Activated CD4-positive, alpha-beta T cell treated with anti-CD3 and anti-CD28 coated beads, Interleukin-2, amount 10 ng/mL, durations not matched to agents 24 days and 14 days (primary cell): Measurements from ENCODE around the gene FARP2. TPM values are rescaled to one million over a fixed set of nuclear protein-coding genes. Genes with fewer than 3 reads are reported as not detected.
"Not testable (repeated sequence)": the region's sequence is repeated elsewhere in the genome, so short reads cannot be mapped to it uniquely, and the experiment has no call there.

Experiments used
- DNase-seq: peaks from one replicate; pipeline ENCODE4 v3.0.0; 2022
- H3K27ac Mint-ChIP-seq: one replicate; pipeline ENCODE4 v1.8.0; 2022; ENCODE audit warnings: mild to moderate bottlenecking, mixed read lengths
- H3K27me3 Mint-ChIP-seq: one replicate; pipeline ENCODE4 v1.8.0; 2022; ENCODE audit warnings: mixed read lengths
- H3K36me3 Mint-ChIP-seq: one replicate; pipeline ENCODE4 v1.8.0; 2022; ENCODE audit warnings: low read depth, mild to moderate bottlenecking, mixed read lengths
- H3K4me1 Mint-ChIP-seq: one replicate; pipeline ENCODE4 v1.8.0; 2021; ENCODE audit warnings: mixed read lengths
- H3K4me3 Mint-ChIP-seq: one replicate; pipeline ENCODE4 v1.8.0; 2022; ENCODE audit warnings: mild to moderate bottlenecking, moderate library complexity, mixed read lengths
- H3K9me3 Mint-ChIP-seq: one replicate; pipeline ENCODE4 v1.8.0; 2021; ENCODE audit warnings: mixed read lengths
- intact Hi-C: fragments of 100-400 bp; cut with micrococcal nuclease; formaldehyde crosslinking; loops from one replicate; pipeline ENCODE4 v1.15.1; 2023
- total RNA-seq: library from RNA; stranded (reverse); gene quantifications from 2 replicates; pipeline ENCODE4 v1.2.3, GENCODE V29; 2022

The FARP2 gene
- total RNA-seq, 1 donor from 2014 or later: 36.5 TPM

DNA sequence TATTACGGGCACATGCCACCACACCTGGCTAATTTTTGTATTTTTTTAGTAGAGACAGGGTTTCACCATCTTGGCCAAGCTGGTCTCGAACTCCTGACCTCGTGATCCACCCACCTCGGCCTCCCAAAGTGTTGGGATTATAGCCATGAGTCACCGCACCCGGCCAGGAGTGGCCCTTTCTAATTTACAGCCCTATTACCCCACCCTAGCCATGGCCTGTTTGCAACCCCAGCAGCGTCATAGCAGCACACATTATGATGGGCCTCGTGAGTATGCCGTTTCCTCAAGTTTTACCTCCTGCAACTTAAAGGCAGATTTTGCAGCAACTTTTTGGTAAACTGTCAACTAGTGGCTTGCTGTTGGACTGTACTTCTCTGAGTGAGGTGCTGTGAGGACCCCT is 97.8 kb downstream of the FARP2 start:
- peaks cover 21% of the 10 kb centered on the region for H3K27me3 Mint-ChIP-seq
- intact Hi-C loops, DNase-seq, H3K36me3 Mint-ChIP-seq, H3K4me1 Mint-ChIP-seq, H3K27ac Mint-ChIP-seq, H3K9me3 Mint-ChIP-seq, H3K4me3 Mint-ChIP-seq: not testable (repeated sequence)

DNA sequence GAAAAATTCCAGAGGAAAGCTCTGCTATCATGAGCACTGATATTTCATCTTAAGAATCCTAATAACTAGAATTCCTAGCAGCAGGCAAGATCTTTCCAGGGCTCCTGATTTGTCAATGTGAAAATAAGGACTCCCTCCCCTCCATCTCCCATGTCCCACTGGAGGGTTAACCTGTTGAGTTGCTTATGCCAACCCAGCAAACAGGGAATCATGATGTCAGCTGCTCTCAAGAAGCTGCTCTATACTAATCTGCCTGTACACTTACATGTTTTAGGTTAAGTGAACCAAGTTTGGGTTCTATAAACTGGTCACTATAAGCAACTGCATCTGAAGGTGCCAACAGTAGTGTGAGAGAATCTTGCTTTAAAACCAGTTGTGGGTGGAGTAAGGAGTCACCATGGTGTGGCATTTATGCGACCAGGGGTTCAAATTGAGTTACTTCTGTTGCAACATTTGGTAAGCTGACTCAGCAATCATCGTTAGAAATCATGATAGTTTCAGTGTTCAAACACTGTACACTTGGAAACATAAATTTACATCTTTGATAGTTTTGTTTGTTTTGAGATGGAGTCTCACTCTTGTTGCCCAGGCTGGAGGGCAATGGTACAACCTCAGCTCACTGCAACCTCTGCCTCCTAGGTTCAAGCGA is 98.9 kb downstream of the FARP2 start:
- Mint-ChIP-seq H3K4me1 (no peaks in the 10 kb centered on the region), H3K36me3 (no peaks in the 10 kb centered on the region), H3K27ac (no peak overlapping the region), H3K4me3 (no peak overlapping the region), H3K27me3 (peaks cover 17% of the 10 kb centered on the region), H3K9me3 (no peaks in the 10 kb centered on the region)
- intact Hi-C loops: no loop called here
- DNase-seq: no peak

DNA sequence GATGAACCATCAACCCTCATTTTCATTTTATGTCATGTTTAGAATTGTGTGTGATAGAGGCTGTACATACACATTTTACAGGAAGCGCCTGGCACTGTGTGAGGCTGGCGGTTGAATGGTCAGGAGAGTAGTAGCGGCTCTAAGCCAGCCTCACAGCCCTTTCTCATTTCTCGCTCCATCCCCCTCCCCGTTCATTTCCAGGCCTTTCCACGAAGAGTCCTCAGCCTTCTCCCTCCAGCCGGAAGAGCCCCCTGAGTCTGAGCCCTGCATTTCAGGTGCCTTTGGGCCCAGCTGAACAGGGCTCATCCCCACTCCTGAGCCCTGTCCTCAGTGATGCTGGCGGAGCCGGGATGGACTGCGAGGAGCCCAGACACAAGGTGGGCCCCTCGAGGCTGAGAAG is 100.5 kb downstream of the FARP2 start:
- Mint-ChIP-seq H3K27me3 (peaks cover 13% of the 10 kb centered on the region), H3K36me3 (no peaks in the 10 kb centered on the region), H3K9me3 (no peaks in the 10 kb centered on the region), H3K4me3 (no peak overlapping the region), H3K27ac (no peak overlapping the region), H3K4me1 (no peaks in the 10 kb centered on the region)
- intact Hi-C loops: no loop called here
- DNase-seq: no peak

DNA sequence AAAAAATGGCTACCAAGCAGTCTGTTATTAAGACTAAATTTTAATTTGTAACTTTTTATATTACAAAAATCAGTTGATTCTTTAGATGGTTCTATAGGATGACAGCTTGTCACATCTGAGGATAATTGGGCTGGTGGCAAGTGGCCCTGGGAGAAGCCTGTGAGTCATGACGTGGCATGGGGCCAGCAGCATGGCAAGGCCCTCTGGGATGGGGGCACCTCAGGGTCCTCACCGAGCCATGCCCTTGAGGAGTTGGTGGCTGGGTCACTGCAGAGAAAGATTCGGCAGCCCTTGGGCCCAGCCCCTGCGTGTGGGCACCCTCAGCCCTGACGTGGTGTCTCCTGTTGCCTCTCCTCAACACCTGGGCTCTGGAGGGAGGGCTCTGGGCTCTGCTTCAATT is 102.6 kb downstream of the FARP2 start:
- intact Hi-C loops: no loop called here
- Mint-ChIP-seq H3K4me3 (no peak overlapping the region), H3K27ac (no peak overlapping the region), H3K27me3 (peaks cover 10% of the 10 kb centered on the region), H3K9me3 (no peaks in the 10 kb centered on the region), H3K4me1 (no peaks in the 10 kb centered on the region), H3K36me3 (no peaks in the 10 kb centered on the region)
- no peak for DNase-seq

DNA sequence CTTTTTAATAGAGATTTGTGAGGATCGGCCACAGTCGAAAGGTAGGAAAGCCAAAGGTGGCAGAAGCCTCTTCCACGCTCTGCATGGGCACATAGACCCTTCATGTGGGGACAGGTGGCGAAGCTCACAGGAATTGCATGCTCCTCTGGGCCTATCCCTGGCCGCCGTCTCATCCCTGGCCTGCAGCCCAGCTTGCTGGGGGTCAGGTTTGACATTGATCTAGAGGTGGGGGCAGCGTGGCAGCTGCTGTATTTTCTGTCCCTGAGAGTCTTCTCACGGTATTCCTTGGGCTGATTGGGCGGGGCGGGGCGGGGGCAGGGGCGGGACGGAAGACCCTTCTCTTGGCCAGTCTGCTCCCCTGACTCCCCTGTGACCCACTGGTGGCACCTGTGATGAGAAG is 103.4 kb downstream of the FARP2 start:
- no peak overlapping the region for H3K27ac Mint-ChIP-seq
- intact Hi-C loops: no loop called here
- H3K27me3 Mint-ChIP-seq: peaks cover 8% of the 10 kb centered on the region
- no peaks in the 10 kb centered on the region for H3K4me1 Mint-ChIP-seq
- DNase-seq: no peak
- H3K9me3 Mint-ChIP-seq: no peaks in the 10 kb centered on the region
- no peaks in the 10 kb centered on the region for H3K36me3 Mint-ChIP-seq
- H3K4me3 Mint-ChIP-seq: no peak overlapping the region

DNA sequence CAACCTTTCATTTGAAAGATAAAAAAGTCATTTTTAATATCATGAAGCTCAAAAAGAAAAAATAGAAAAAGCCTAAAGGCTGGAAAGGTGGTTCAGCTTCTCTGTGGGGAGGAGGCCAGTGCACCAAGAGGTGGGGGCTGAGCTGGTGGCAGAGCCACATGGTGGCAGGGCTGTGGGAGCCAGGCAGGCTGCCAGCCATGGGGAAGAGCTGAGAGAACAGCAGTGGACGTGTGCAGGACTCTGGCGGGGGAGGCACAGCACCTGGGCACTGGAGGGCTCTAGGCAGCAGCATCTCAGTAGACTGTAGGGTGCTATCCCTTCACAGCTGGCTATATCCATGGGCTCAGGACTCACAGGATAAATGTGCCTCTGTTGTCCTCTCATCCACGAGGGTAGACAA is 104.5 kb downstream of the FARP2 start:
- no peaks in the 10 kb centered on the region for H3K4me1 Mint-ChIP-seq
- peaks cover 13% of the 10 kb centered on the region for H3K27me3 Mint-ChIP-seq
- no peaks in the 10 kb centered on the region for H3K9me3 Mint-ChIP-seq
- H3K4me3 Mint-ChIP-seq: no peak overlapping the region
- no peak overlapping the region for H3K27ac Mint-ChIP-seq
- intact Hi-C loops: no loop called here
- no peak for DNase-seq
- H3K36me3 Mint-ChIP-seq: no peaks in the 10 kb centered on the region

DNA sequence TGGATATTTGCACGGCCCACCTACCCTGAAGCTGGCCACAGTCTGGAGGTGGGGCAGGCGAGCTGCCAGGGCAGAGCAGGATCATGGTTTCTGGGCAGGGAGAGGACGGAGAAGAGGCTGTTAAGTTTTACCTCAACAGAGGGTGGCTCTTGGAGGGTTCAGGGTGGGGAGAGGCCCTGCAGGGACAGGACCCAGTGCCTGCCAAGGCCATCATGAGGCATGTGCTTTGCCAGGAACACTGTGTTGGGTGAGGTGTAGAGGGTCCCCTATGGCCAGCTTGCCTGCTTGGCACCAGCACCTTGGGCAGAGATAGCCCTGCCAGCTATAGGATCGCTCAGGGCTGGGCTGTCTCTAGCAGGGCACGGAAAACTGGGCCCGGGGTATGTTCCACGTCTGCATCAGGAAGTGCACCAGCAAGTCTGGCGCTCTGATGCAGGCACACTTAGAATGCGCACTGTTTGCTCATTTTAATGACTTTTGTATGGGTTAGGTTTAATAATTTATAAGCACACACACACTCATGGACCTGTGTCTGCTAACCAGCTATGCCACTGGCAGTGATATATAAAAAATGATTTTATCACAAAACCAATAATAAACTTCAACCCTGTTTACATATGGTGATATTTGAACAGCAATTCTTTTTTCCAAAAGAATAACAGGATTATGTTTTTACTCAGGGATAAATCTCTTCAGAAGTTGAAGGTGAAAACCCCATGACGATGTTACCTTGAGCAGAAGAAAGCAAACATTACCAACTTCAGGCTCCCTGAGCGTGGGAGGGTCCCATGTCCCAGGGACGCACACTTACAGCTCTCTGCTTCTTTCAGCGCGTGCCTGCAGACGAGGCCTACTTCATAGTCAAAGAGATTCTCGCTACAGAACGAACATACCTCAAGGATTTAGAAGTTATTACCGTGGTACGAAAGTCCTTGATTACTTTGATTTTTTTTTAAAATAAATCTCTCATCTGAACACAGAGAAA is 105.9 kb downstream of the FARP2 start:
- Mint-ChIP-seq H3K4me1 (no peaks in the 10 kb centered on the region), H3K9me3 (no peaks in the 10 kb centered on the region), H3K27ac (no peak overlapping the region), H3K27me3 (peaks cover 8% of the 10 kb centered on the region), H3K36me3 (no peaks in the 10 kb centered on the region), H3K4me3 (no peak overlapping the region)
- DNase-seq: no peak
- intact Hi-C loops: no loop called here

DNA sequence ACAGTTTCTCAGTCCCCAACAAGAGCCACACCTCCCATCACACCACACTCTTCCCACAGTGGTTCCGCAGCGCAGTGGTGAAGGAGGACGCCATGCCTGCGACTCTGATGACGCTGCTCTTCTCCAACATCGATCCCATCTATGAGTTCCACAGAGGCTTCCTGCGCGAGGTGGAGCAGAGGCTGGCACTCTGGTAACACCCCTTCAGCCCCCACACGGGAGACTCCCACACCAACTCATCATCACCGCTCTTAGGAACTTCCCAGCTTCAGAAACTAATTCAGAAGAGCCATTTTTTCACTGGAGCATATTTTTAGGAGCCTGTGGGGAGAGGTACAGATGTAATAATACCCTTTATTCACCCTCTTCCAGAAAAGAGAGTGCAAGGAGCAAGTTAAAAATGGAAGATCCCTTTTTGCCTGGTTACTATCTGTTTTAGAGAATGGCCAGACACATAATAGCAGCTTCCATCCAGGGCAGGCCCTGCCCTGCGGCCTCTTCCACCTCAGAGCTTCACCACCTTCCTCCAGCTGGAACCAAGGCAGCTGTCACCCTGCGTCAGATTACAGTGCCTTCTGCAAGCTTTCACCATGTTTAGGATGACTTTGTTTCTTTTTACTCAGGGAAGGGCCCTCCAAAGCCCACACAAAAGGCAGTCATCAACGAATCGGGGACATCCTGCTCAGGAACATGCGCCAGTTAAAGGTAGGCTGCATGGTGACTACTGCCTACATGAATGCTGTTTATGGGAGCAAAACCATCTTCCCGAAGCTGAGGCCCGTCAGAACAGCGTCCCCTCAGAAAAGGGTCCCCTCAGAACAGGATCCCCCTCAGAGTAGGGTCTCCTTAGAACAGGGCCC is 107.4 kb downstream of the FARP2 start:
- Mint-ChIP-seq H3K36me3 (no peaks in the 10 kb centered on the region), H3K27ac (no peak overlapping the region), H3K27me3 (peaks cover 6% of the 10 kb centered on the region), H3K9me3 (no peaks in the 10 kb centered on the region), H3K4me3 (no peak overlapping the region), H3K4me1 (no peaks in the 10 kb centered on the region)
- intact Hi-C loops: no loop called here
- DNase-seq: no peak

DNA sequence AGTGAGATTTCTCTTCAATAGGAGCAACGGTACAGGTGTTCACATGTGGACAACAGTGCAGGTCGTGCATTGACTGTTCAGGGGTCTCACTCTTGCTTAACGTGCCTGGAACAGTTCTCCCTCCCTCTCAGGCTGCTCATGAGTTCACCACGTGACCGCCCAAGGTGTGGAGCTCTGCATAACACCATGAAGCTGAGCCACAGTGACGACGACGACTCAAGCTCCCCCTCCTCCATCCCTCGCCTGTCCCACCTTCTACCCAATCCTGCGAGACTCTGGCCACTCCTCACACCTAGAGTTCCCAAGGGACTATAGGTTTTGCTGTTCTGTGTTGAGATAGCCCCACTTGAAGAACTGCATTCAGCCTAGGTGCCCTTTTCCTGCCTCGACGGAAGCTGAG is 109.5 kb downstream of the FARP2 start:
- DNase-seq: no peak
- no peak overlapping the region for H3K4me3 Mint-ChIP-seq
- H3K27me3 Mint-ChIP-seq: peaks cover 6% of the 10 kb centered on the region
- no peak overlapping the region for H3K27ac Mint-ChIP-seq
- peaks cover 1% of the 10 kb centered on the region for H3K4me1 Mint-ChIP-seq
- intact Hi-C loops: no loop called here
- no peaks in the 10 kb centered on the region for H3K9me3 Mint-ChIP-seq
- no peaks in the 10 kb centered on the region for H3K36me3 Mint-ChIP-seq

DNA sequence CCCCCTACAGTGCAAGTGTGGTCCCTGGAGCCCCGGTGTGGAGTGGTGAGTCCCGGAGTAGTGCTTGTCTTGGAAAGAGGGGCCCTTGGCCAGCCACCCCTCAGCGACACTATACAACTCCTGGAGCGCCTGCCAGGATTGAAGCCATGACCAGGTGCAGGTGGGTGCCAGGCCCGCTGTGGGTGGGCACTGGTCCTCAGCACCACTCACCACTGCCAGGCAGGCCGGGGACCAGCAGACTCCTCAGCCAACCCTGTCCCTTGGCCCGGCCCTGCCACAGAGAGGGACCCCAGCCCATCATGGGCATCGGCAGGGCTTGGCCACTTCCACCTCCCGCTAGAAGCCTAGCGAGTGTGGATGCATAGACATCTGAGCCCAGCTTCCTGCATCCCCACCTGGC is 110.1 kb downstream of the FARP2 start:
- intact Hi-C loops: no loop called here
- Mint-ChIP-seq H3K4me3 (no peak overlapping the region), H3K36me3 (no peaks in the 10 kb centered on the region), H3K9me3 (no peaks in the 10 kb centered on the region), H3K27ac (no peak overlapping the region), H3K27me3 (peaks cover 6% of the 10 kb centered on the region), H3K4me1 (peaks cover 1% of the 10 kb centered on the region)
- no peak for DNase-seq

DNA sequence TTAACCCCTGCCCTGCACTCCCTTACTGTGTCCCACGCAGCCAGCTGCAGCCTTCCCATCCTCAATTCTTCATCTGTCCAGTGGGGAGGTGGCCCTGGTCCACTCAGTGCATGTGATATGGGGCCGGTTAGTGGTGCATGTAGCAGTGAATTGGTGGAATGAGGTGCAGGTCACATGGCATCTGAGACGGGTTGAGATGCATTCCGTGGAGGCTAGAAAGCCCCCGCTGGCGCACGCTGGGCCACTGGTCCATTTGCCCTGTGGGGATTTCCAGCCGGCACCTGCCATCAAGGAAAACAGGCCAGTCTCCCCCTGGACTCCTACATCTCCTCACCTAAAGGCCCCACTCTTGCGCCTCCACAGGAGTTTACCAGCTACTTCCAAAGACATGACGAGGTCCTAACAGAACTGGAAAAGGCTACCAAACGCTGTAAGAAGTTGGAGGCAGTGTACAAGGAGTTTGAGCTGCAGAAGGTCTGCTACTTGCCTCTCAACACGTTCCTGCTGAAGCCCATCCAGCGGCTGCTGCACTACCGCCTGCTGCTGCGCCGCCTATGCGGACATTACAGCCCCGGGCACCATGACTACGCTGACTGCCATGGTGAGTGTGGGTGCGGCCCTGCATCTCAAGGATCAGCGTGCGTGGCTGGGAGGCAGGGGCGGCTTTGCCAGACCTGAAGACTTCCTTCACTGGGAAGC is 111.8 kb downstream of the FARP2 start:
- no peak overlapping the region for H3K4me3 Mint-ChIP-seq
- DNase-seq: no peak
- intact Hi-C loops: no loop called here
- H3K36me3 Mint-ChIP-seq: no peaks in the 10 kb centered on the region
- H3K4me1 Mint-ChIP-seq: peaks cover 1% of the 10 kb centered on the region
- H3K9me3 Mint-ChIP-seq: no peaks in the 10 kb centered on the region
- no peak overlapping the region for H3K27ac Mint-ChIP-seq
- peaks cover 13% of the 10 kb centered on the region for H3K27me3 Mint-ChIP-seq

DNA sequence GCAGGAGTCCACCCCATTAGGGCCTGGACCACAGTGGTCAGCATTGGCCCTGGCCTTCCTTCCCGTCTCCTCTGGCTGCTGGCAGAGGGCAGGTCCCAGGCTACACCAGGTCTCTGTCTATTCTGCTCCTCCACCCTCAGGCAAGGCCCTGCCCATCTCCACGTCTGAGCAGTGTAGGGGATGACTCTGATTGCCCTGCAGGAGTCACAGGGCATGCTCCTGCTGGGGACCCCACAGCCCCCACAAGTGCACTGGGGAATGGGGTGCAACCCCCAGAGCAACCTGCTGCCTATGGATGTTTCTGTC is 112.3 kb downstream of the FARP2 start:
- no peak overlapping the region for H3K4me3 Mint-ChIP-seq
- peaks cover 16% of the 10 kb centered on the region for H3K27me3 Mint-ChIP-seq
- H3K36me3 Mint-ChIP-seq: no peaks in the 10 kb centered on the region
- no peaks in the 10 kb centered on the region for H3K9me3 Mint-ChIP-seq
- no peak for DNase-seq
- no peak overlapping the region for H3K27ac Mint-ChIP-seq
- H3K4me1 Mint-ChIP-seq: peaks cover 1% of the 10 kb centered on the region
- intact Hi-C loops: no loop called here

DNA sequence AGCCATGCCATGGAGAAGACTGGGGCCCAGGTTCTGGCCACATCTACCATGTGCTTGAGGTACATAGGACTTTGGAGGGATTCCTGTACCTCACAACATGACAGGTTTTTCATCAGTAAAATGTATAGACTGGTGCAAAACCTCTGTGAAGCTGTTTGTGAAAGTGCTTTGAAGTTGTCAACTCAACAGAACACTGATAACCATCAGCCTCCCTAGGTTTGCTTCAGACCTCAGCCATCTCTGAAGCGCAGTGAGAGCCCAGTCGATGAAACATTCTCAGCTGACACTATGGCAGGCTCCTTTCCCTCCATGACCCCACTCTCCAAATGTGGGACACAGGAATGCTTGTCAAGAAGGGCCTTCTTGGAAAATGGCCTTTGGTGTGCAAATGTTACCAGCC is 113.7 kb downstream of the FARP2 start:
- Mint-ChIP-seq H3K9me3 (no peaks in the 10 kb centered on the region), H3K36me3 (no peaks in the 10 kb centered on the region), H3K27me3 (peaks cover 15% of the 10 kb centered on the region), H3K4me3 (no peak overlapping the region), H3K4me1 (peaks cover 1% of the 10 kb centered on the region), H3K27ac (no peak overlapping the region)
- intact Hi-C loops: no loop called here
- DNase-seq: peak; percentile 67
